Hepatocyte (in vitro differentiated cells): Measurements from ENCODE around the gene KCP.

ENCODE experiments used
- CTCF ChIP-seq: fragments of 200-600 bp; sonication (generic); IDR thresholded peaks from 2 replicates; pipeline ENCODE4 v1.5.1; 2016; ENCODE audit warnings: antibody characterized with exemption, mild to moderate bottlenecking; ENCODE audit not compliant: poor library complexity
- EZH2phosphoT487 ChIP-seq: fragments of 200-600 bp; sonication (generic); IDR thresholded peaks from one replicate; pipeline ENCODE4 v1.6.1; 2018; ENCODE audit warnings: antibody characterized with exemption, mild to moderate bottlenecking, low read depth, moderate library complexity; ENCODE audit not compliant: unreplicated experiment, severe bottlenecking

GRCh38 chr7:128916643-128916915 lies 6.1 kb upstream of the KCP start:
- TF ChIP-seq EZH2phosphoT487 (no peak), CTCF (no peak)
